HL-60 (cell line): ENCODE data around the gene DDX20.

Source experiments
- DNase-seq, 2 experiments: peaks; one replicate each; pipeline ENCODE4 v3.0.0-alpha.2; 2010 to 2020; ENCODE audit warnings: low read depth in 1 of 2, low spot score in 1 of 2
- H3K27ac ChIP-seq: fragments of 250-450 bp; sonication (Bioruptor Pico); replicated peaks from 2 replicates; pipeline ENCODE4 v1.5.1; 2020; ENCODE audit warnings: mild to moderate bottlenecking, moderate library complexity
- H3K27me3 ChIP-seq: fragments of 250-450 bp; sonication (Bioruptor Pico); 2 replicates; pipeline ENCODE4 v1.5.1; 2021; ENCODE audit warnings: mild to moderate bottlenecking, moderate library complexity; ENCODE audit not compliant: insufficient read depth, poor library complexity, severe bottlenecking
- H3K4me3 ChIP-seq: replicated peaks from 2 replicates; pipeline ENCODE4 v1.5.1; 2011; ENCODE audit warnings: mild to moderate bottlenecking, control low read depth, low read length; ENCODE audit not compliant: insufficient read depth
- GABPA ChIP-seq: IDR thresholded peaks from 2 replicates; pipeline ENCODE4 v1.6.1; 2012; ENCODE audit warnings: low read depth
- POLR2AphosphoS5 ChIP-seq: IDR thresholded peaks from 2 replicates; pipeline ENCODE4 v1.6.1; 2012; ENCODE audit warnings: low read depth
- SPI1 ChIP-seq: IDR thresholded peaks from 2 replicates; pipeline ENCODE4 v1.6.1; 2012; ENCODE audit warnings: low read depth, mild to moderate bottlenecking, borderline replicate concordance
- TF ChIP-seq, protein P1 (sequence below): IDR thresholded peaks from 2 replicates; pipeline ENCODE4 v1.6.1; 2012; ENCODE audit warnings: low read depth; ENCODE audit not compliant: insufficient replicate concordance
- TF ChIP-seq, protein P2 (sequence below): IDR thresholded peaks from one replicate; pipeline ENCODE4 v1.5.1; 2011; ENCODE audit warnings: low read length, control low read depth, inconsistent platforms; ENCODE audit not compliant: insufficient read depth

DDX20 gene

DNA sequence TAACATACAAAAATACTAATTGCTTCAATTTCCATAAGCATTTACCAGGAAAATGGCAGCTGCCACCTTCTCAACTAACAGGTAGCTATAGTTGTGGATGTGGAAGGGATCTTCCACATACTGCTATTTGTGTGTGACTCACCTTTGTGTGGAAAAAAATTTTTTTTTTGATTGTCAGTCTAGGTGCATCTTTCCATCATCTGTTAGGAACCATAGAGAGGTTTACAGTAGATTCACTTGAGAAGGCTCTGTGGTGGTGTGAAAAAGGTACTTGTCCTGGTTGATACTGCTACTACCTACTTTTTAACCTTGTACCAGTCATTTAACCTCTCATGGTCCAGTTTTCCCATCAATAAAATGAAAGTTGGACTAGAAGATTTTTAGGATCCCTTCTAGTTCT, 12.9 kb downstream of the DDX20 start:
- TF ChIP-seq, protein P1, sequence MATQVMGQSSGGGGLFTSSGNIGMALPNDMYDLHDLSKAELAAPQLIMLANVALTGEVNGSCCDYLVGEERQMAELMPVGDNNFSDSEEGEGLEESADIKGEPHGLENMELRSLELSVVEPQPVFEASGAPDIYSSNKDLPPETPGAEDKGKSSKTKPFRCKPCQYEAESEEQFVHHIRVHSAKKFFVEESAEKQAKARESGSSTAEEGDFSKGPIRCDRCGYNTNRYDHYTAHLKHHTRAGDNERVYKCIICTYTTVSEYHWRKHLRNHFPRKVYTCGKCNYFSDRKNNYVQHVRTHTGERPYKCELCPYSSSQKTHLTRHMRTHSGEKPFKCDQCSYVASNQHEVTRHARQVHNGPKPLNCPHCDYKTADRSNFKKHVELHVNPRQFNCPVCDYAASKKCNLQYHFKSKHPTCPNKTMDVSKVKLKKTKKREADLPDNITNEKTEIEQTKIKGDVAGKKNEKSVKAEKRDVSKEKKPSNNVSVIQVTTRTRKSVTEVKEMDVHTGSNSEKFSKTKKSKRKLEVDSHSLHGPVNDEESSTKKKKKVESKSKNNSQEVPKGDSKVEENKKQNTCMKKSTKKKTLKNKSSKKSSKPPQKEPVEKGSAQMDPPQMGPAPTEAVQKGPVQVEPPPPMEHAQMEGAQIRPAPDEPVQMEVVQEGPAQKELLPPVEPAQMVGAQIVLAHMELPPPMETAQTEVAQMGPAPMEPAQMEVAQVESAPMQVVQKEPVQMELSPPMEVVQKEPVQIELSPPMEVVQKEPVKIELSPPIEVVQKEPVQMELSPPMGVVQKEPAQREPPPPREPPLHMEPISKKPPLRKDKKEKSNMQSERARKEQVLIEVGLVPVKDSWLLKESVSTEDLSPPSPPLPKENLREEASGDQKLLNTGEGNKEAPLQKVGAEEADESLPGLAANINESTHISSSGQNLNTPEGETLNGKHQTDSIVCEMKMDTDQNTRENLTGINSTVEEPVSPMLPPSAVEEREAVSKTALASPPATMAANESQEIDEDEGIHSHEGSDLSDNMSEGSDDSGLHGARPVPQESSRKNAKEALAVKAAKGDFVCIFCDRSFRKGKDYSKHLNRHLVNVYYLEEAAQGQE, result no peak
- TF ChIP-seq, protein P2, sequence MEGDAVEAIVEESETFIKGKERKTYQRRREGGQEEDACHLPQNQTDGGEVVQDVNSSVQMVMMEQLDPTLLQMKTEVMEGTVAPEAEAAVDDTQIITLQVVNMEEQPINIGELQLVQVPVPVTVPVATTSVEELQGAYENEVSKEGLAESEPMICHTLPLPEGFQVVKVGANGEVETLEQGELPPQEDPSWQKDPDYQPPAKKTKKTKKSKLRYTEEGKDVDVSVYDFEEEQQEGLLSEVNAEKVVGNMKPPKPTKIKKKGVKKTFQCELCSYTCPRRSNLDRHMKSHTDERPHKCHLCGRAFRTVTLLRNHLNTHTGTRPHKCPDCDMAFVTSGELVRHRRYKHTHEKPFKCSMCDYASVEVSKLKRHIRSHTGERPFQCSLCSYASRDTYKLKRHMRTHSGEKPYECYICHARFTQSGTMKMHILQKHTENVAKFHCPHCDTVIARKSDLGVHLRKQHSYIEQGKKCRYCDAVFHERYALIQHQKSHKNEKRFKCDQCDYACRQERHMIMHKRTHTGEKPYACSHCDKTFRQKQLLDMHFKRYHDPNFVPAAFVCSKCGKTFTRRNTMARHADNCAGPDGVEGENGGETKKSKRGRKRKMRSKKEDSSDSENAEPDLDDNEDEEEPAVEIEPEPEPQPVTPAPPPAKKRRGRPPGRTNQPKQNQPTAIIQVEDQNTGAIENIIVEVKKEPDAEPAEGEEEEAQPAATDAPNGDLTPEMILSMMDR, result no peak
- no peak for TF ChIP-seq POLR2AphosphoS5
- TF ChIP-seq SPI1, result no peak
- TF ChIP-seq GABPA, result no peak
- DNase-seq, result no peak
- Histone ChIP-seq H3K27me3 (no peaks in the 10 kb centered on the region), H3K4me3 (no peak overlapping the region), H3K27ac (no peak overlapping the region; the same call in 1 of the 2 replicates)

DNA sequence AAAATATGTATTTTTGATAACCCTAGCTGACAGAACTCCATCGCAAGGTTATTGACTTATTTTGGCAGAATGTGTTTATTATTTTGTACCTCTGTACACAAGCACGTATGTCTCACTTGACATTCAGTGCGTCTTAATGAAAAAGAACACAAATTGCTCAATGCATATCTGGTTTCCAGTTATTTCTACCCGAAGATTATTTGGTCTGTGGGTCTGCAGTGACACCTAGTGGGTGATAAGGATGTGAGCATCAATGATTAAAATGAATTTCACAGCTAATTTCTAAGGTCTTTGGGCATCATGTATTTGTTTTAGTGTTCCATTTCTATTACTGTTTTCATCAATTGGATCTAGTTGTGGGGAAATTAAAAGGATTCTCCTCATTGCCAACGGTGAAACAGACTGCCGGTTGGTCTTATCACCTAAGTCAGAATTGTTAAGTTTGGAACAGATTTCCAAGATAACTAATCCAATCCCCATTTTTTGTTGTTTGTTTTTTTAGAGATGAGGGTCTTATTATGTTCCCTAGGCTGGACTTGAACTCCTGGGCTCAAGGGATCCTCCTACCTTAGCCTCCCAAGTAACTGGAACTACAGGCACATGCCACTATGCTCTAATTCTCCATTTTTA, 13.9 kb downstream of the DDX20 start:
- TF ChIP-seq, protein P2, result peak; percentile 71
- no peak for TF ChIP-seq SPI1
- no peak overlapping the region for H3K27ac ChIP-seq
- H3K4me3 ChIP-seq, result no peak overlapping the region
- H3K27me3 ChIP-seq, result no peaks in the 10 kb centered on the region
- peak; percentile 60 to 70 for DNase-seq

DNA sequence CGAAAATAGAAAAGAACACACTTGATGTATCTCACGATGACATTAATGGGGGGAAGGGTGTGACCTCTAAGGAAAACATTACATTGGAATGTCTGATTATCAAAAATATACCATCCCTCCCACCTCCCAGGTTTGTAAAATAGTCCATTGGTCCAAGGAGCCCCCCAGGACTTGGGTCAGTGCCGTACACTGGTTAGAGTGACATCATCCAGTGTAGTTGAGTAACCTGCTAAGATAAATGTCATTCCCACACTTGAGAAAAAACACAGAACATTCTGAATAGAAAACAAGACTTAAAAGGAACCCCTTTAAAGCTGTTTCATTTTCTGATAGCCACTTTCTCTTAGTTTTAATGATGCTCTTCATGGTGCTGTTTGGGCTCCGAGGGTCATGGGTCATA, 15.2 kb downstream of the DDX20 start:
- H3K27me3 ChIP-seq, result no peaks in the 10 kb centered on the region
- H3K27ac ChIP-seq, result no peak overlapping the region
- no peak for DNase-seq
- no peak overlapping the region for H3K4me3 ChIP-seq
- TF ChIP-seq SPI1, result no peak
- TF ChIP-seq POLR2AphosphoS5, result no peak
- TF ChIP-seq, protein P1, result no peak
- no peak for TF ChIP-seq GABPA
- TF ChIP-seq, protein P2, result no peak

DNA sequence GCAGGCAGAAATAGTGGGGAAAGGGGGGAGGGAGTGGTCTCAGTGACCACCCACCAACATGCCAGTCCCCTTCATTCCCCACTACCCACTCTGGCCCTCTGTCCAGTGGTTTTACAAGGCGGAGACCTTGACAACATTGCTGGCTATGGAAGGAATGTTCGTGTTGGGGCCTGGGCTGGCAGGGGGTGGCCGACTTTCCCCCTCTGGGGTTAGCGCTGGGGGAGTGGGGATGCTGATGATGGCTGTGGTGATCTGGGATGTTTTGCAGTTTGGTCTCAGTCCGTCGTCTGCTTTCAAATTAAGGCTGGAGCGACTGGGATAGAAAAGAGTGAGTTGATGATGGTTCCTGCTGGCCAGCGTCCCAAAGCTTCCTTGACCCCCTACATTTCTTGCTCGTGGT, 20.3 kb downstream of the DDX20 start:
- TF ChIP-seq GABPA (no peak), SPI1 (no peak), POLR2AphosphoS5 (no peak)
- TF ChIP-seq, protein P1, result no peak
- TF ChIP-seq, protein P2, result no peak
- Histone ChIP-seq H3K27me3 (no peaks in the 10 kb centered on the region), H3K27ac (no peak overlapping the region), H3K4me3 (no peak overlapping the region)
- no peak for DNase-seq
